Endothelial cell of umbilical vein (primary cell): Measurements from ENCODE around the gene MESP1. TPM values are rescaled to one million over a fixed set of nuclear protein-coding genes. Genes with fewer than 3 reads are reported as not detected.

ENCODE experiments used
- BruUV-seq: library from RNA; stranded (reverse); fragments of 400-500 nt; replicated peaks from 2 replicates; lab custom pipeline; 2021; lab: Mats Ljungman, UMichigan
- CTCF ChIA-PET: fragments of 300-600, 350-600 bp; sonication (Branson Sonifier 250); formaldehyde crosslinking; loops from one replicate; lab custom pipeline; 2021; ENCODE audit warnings: antibody characterized with exemption, inconsistent platforms; lab: Charles Lee
- POLR2A ChIA-PET: fragments of 300-600, 350-600 bp; sonication (Branson Sonifier 250); formaldehyde crosslinking; loops from one replicate; lab custom pipeline; 2021; ENCODE audit warnings: antibody characterized with exemption, inconsistent platforms; lab: Charles Lee
- DNase-seq: peaks from one replicate; pipeline ENCODE4 v3.0.0-alpha.2; 2011; ENCODE audit warnings: low read depth, low spot score
- FAIRE-seq: peaks from 2 replicates; lab custom pipeline; 2011; peaks lifted over from hg19 to GRCh38; lab: Jason Lieb, UNC
- H2AFZ ChIP-seq: 2 replicates; pipeline ENCODE4 v1.6.0; 2012; ENCODE audit warnings: low read depth, low read length, control low read depth, inconsistent platforms
- H3K27ac ChIP-seq: 2 replicates; pipeline ENCODE4 v1.5.1; 2011; ENCODE audit warnings: low read depth, mild to moderate bottlenecking, control low read depth, low read length, moderate library complexity; ENCODE audit not compliant: insufficient read depth
- H3K27me3 ChIP-seq, 2 experiments: 2 replicates each; pipeline versions ENCODE4 v1.6.0 to v1.6.1; 2011; ENCODE audit warnings: low read length in 2 of 2, mixed read lengths in 1 of 2; ENCODE audit not compliant: control insufficient read depth in 2 of 2, insufficient read depth in 2 of 2
- H3K36me3 ChIP-seq, 2 experiments: 2 replicates in 1 of 2; 3 replicates in 1 of 2; pipeline ENCODE4 v1.5.1; 2011; ENCODE audit warnings: low read length in 2 of 2, mild to moderate bottlenecking in 1 of 2, moderate library complexity in 1 of 2; ENCODE audit not compliant: control insufficient read depth in 2 of 2, insufficient read depth in 2 of 2; ENCODE audit errors: extremely low read depth in 1 of 2
- H3K4me1 ChIP-seq: 3 replicates; pipeline ENCODE4 v1.5.1; 2011; ENCODE audit warnings: mild to moderate bottlenecking, low read length; ENCODE audit not compliant: control insufficient read depth, insufficient read depth; ENCODE audit errors: extremely low read depth
- H3K4me2 ChIP-seq: 2 replicates; pipeline ENCODE4 v1.6.1; 2011; ENCODE audit warnings: low read length, control low read depth, mixed read lengths; ENCODE audit not compliant: insufficient read depth
- H3K4me3 ChIP-seq, 3 experiments: fragments of 200-600 bp in 1 of 3; sonication (generic), shearing (Covaris generic) in 1 of 3; replicated peaks in 1 of 3; 2 replicates each; pipeline ENCODE4 v1.5.1; 2011 to 2016; ENCODE audit warnings: control low read depth in 3 of 3, low read length in 3 of 3, mild to moderate bottlenecking in 2 of 3, inconsistent platforms in 1 of 3, low read depth in 1 of 3, moderate library complexity in 1 of 3; ENCODE audit not compliant: insufficient read depth in 1 of 3
- H3K79me2 ChIP-seq: 2 replicates; pipeline ENCODE4 v1.6.0; 2012; ENCODE audit warnings: low read length, inconsistent platforms; ENCODE audit not compliant: control insufficient read depth, insufficient read depth
- H3K9ac ChIP-seq: replicated peaks from 2 replicates; pipeline ENCODE3; 2011; ENCODE audit warnings: low read length, control low read depth; ENCODE audit not compliant: insufficient read depth; ENCODE audit errors: extremely low read depth
- H3K9me1 ChIP-seq: replicated peaks from 3 replicates; pipeline ENCODE4 v1.6.0; 2011; ENCODE audit warnings: mild to moderate bottlenecking, low read length; ENCODE audit not compliant: control insufficient read depth, insufficient read depth; ENCODE audit errors: extremely low read depth
- H3K9me3 ChIP-seq: replicated peaks from 2 replicates; pipeline ENCODE4 v1.5.1; 2012; ENCODE audit warnings: low read length, inconsistent platforms; ENCODE audit not compliant: control insufficient read depth, insufficient read depth
- H4K20me1 ChIP-seq: replicated peaks from 2 replicates; pipeline ENCODE3; 2011; ENCODE audit warnings: mild to moderate bottlenecking, low read length; ENCODE audit not compliant: control insufficient read depth, insufficient read depth; ENCODE audit errors: extremely low read depth
- EZH2 ChIP-seq: IDR thresholded peaks from 2 replicates; pipeline ENCODE4 v1.6.1; 2012; ENCODE audit warnings: borderline replicate concordance, low read depth, mild to moderate bottlenecking, moderate library complexity, low read length, inconsistent platforms; ENCODE audit not compliant: severe bottlenecking
- FOS ChIP-seq: IDR thresholded peaks from 2 replicates; pipeline ENCODE4 v1.6.1; 2011; ENCODE audit warnings: mild to moderate bottlenecking, low read length, moderate library complexity, borderline replicate concordance; ENCODE audit not compliant: insufficient read depth
- GATA2 ChIP-seq: IDR thresholded peaks from 2 replicates; pipeline ENCODE4 v1.7.0; 2011; ENCODE audit warnings: low read depth, mild to moderate bottlenecking, moderate library complexity, mixed read lengths, low read length; ENCODE audit not compliant: insufficient read length, insufficient read depth
- JUN ChIP-seq: IDR thresholded peaks from 2 replicates; pipeline ENCODE4 v1.6.1; 2011; ENCODE audit warnings: borderline replicate concordance, low read depth; ENCODE audit not compliant: insufficient read length, insufficient read depth
- MYC ChIP-seq: IDR thresholded peaks from one replicate; pipeline ENCODE4 v1.6.1; 2011; ENCODE audit warnings: mild to moderate bottlenecking, low read depth, low read length
- POLR2A ChIP-seq: IDR thresholded peaks from 2 replicates; pipeline ENCODE4 v1.6.1; 2012; ENCODE audit warnings: low read depth, mild to moderate bottlenecking, control low read depth, low read length
- POLR2AphosphoS5 ChIP-seq: IDR thresholded peaks from 2 replicates; pipeline ENCODE4 v1.6.1; 2012; ENCODE audit warnings: low read depth, mild to moderate bottlenecking, control low read depth, low read length, moderate library complexity; ENCODE audit not compliant: insufficient read depth
- dilution Hi-C: fragments of 300-500 bp; cut with MboI; formaldehyde crosslinking; loops from one replicate; pipeline ENCODE4 v1.15.0; 2019; ENCODE audit warnings: low sequenced_read_pairs; ENCODE audit not compliant: extremely low pct_ligation_motif_present
- intact Hi-C: fragments of 100-400 bp; cut with micrococcal nuclease; formaldehyde crosslinking; loops from one replicate; pipeline ENCODE4 v1.10.0; 2022
- polyA plus RNA-seq, 4 experiments: library from polyadenylated mRNA; depleted of rRNA in 3 of 4; stranded (reverse) in 3 of 4; unstranded in 1 of 4; fragments of >200 nt; gene quantifications; 2 replicates each; pipeline versions ENCODE4 v1.2.1 to v1.2.3, GENCODE V29; 2011 to 2012; ENCODE audit warnings: missing spikeins in 1 of 4
- total RNA-seq: library from RNA; stranded (reverse); gene quantifications from 2 replicates; pipeline ENCODE4 v1.2.3, GENCODE V29; 2021
- TF ChIP-seq, protein P1 (sequence below): IDR thresholded peaks from 2 replicates; pipeline ENCODE4 v1.6.1; 2011; ENCODE audit not compliant: insufficient read depth, insufficient read length
- TF ChIP-seq, protein P2 (sequence below), 2 donors: IDR thresholded peaks; 1 replicate in 1 of 2; 2 replicates in 1 of 2; pipeline ENCODE4 v1.5.1; 2011; ENCODE audit warnings: low read length in 2 of 2, mild to moderate bottlenecking in 2 of 2, moderate library complexity in 2 of 2, control low read depth in 1 of 2, inconsistent platforms in 1 of 2, low read depth in 1 of 2; ENCODE audit not compliant: insufficient read depth in 1 of 2; ENCODE audit errors: extremely low read depth in 1 of 2

The MESP1 gene
- total and polyA plus RNA-seq, 2 donors (not counting 3 experiments of a cell fraction or from before 2014, with no cell fraction given): 0.68 to 1.7 TPM

DNA sequence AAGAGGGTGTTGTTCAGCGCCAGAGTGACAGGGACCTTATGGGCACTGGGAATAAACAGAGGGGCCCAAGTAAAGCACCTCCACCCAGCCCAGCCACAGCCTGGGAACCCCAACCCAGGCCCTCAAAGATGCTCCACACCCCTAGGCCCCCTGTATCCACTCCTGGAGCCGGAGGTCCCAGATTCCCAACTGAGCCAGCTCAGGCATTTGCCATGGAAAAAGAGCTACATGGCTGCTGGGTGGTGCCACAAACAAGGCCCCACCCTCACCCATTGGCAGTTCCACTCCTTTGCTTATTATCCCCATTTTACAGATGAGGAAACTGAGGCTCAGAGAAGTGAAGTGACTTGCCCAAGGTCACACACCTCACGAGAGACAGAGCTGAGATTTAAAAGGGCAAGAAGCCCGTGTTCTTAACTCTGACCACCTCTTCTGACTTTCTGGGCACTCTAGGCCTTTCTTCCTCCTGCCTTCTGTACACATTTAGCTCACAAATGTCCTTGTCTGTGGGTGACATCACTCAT, 46.7 kb upstream of the MESP1 start:
- Histone ChIP-seq H3K27me3 (no peaks in the 10 kb centered on the region), H2AFZ (no peak overlapping the region), H3K9me3 (no peaks in the 10 kb centered on the region), H3K27ac (no peak overlapping the region), H3K4me1 (peaks cover 27% of the 10 kb centered on the region), H3K4me2 (no peak overlapping the region), H3K4me3 (no peak overlapping the region), H3K9ac (no peak overlapping the region), H4K20me1 (no peaks in the 10 kb centered on the region), H3K36me3 (peaks cover 16 to 38% of the 10 kb centered on the region in 2 experiments), H3K79me2 (peaks cover 8% of the 10 kb centered on the region), H3K9me1 (no peaks in the 10 kb centered on the region)
- ChIA-PET CTCF (interaction anchor here (1.1 to 3.1 kb wide), 3 partner anchors 36 to 77 kb away, joined by 3 to 12 read pairs (median 3); no protein-coding TSS in a partner anchor), POLR2A (no interaction called here)
- TF ChIP-seq, protein P1, sequence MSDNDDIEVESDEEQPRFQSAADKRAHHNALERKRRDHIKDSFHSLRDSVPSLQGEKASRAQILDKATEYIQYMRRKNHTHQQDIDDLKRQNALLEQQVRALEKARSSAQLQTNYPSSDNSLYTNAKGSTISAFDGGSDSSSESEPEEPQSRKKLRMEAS: no peak
- TF ChIP-seq MYC (no peak), GATA2 (no peak), POLR2A (no peak), JUN (no peak), FOS (no peak), EZH2 (no peak), POLR2AphosphoS5 (no peak)
- TF ChIP-seq, protein P2, sequence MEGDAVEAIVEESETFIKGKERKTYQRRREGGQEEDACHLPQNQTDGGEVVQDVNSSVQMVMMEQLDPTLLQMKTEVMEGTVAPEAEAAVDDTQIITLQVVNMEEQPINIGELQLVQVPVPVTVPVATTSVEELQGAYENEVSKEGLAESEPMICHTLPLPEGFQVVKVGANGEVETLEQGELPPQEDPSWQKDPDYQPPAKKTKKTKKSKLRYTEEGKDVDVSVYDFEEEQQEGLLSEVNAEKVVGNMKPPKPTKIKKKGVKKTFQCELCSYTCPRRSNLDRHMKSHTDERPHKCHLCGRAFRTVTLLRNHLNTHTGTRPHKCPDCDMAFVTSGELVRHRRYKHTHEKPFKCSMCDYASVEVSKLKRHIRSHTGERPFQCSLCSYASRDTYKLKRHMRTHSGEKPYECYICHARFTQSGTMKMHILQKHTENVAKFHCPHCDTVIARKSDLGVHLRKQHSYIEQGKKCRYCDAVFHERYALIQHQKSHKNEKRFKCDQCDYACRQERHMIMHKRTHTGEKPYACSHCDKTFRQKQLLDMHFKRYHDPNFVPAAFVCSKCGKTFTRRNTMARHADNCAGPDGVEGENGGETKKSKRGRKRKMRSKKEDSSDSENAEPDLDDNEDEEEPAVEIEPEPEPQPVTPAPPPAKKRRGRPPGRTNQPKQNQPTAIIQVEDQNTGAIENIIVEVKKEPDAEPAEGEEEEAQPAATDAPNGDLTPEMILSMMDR (IDR thresholded peaks at IDR 0.05; ENCODE audit: extremely low read depth in 1 of 2, insufficient read depth in 1 of 2, low read depth in 1 of 2, low read length in 2 of 2): no peak
- dilution Hi-C loops (no loop called here), intact Hi-C loops (no loop called here)
- FAIRE-seq (no peak), DNase-seq (no peak)
- no TSS peak for BruUV-seq
